T-cell (primary cell): ENCODE results near the gene GFRA1. TPM values are rescaled to one million over a fixed set of nuclear protein-coding genes. Genes with fewer than 3 reads are reported as not detected.

Experiments
- ATAC-seq, 4 experiments: fragments of 200-7000 bp in 3 of 4; fragments of 150-1000 bp in 1 of 4; cut with Tn5 transposase; replicated peaks in 1 of 4; 1 replicate in 3 of 4; 2 replicates in 1 of 4; pipeline ENCODE4 v1.10.0; 2021; ENCODE audit warnings: moderate library complexity in 3 of 4, mild to moderate bottlenecking in 2 of 4, moderate number of reproducible peaks in 1 of 4
- CTCF ChIA-PET, 2 donors: fragments of 300-600 bp; sonication (Branson Sonifier 250); formaldehyde crosslinking; loops; one replicate each; lab custom pipeline; 2022; ENCODE audit warnings: antibody characterized with exemption in 2 of 2; lab: Charles Lee
- POLR2A ChIA-PET, 2 donors: fragments of 300-600 bp; sonication (Branson Sonifier 250); formaldehyde crosslinking; loops; one replicate each; lab custom pipeline; 2022; ENCODE audit warnings: antibody characterized with exemption in 2 of 2; lab: Charles Lee
- DNase-seq, 35 experiments: peaks; one replicate each; pipeline versions ENCODE4 v3.0.0 to v3.0.0-alpha.2; 2013 to 2023
- H3K27ac ChIP-seq: one replicate; pipeline ENCODE4 v1.5.1; 2013; ENCODE audit warnings: low read length
- H3K27me3 ChIP-seq, 2 experiments: replicated peaks in 1 of 2; 1 replicate in 1 of 2; 2 replicates in 1 of 2; pipeline versions ENCODE4 v1.6.1 to v1.7.0; 2013; ENCODE audit warnings: low read length in 1 of 2, mixed read lengths in 1 of 2; ENCODE audit not compliant: control insufficient read depth in 2 of 2, insufficient read depth in 2 of 2; ENCODE audit errors: extremely low read depth in 1 of 2
- H3K36me3 ChIP-seq, 2 donors: 1 replicate in 1 of 2; 2 replicates in 1 of 2; pipeline versions ENCODE4 v1.6.1 to v1.7.0; 2013; ENCODE audit warnings: low read length in 1 of 2; ENCODE audit not compliant: control insufficient read depth in 2 of 2, insufficient read depth in 1 of 2; ENCODE audit errors: extremely low read depth in 1 of 2
- H3K4me1 ChIP-seq, 2 experiments: 1 replicate in 1 of 2; 2 replicates in 1 of 2; pipeline versions ENCODE4 v1.6.1 to v1.7.0; 2013; ENCODE audit warnings: low read length in 2 of 2, mixed read lengths in 1 of 2; ENCODE audit not compliant: insufficient read depth in 2 of 2, control insufficient read depth in 1 of 2; ENCODE audit errors: extremely low read depth in 1 of 2
- H3K4me3 ChIP-seq, 2 donors: 1 replicate in 1 of 2; 2 replicates in 1 of 2; pipeline versions ENCODE4 v1.5.1 to v1.7.0; 2013; ENCODE audit warnings: mild to moderate bottlenecking in 2 of 2, low read length in 1 of 2, moderate library complexity in 1 of 2; ENCODE audit not compliant: control insufficient read depth in 1 of 2; ENCODE audit errors: extremely low read depth in 1 of 2
- H3K9me3 ChIP-seq: 2 replicates; pipeline ENCODE4 v1.7.0; 2013
- H3K27ac Mint-ChIP-seq, 2 donors: one replicate each; pipeline ENCODE4 v1.8.0; 2020 to 2021; ENCODE audit warnings: mild to moderate bottlenecking in 2 of 2, mixed read lengths in 2 of 2
- H3K27me3 Mint-ChIP-seq, 2 donors: one replicate each; pipeline ENCODE4 v1.8.0; 2021 to 2022; ENCODE audit warnings: mixed read lengths in 2 of 2
- H3K36me3 Mint-ChIP-seq: one replicate; pipeline ENCODE4 v1.8.0; 2021; ENCODE audit warnings: mixed read lengths
- H3K4me1 Mint-ChIP-seq, 3 donors: one replicate each; pipeline ENCODE4 v1.8.0; 2020 to 2022; ENCODE audit warnings: mixed read lengths in 3 of 3, mild to moderate bottlenecking in 1 of 3
- H3K4me3 Mint-ChIP-seq, 3 donors: one replicate each; pipeline ENCODE4 v1.8.0; 2020 to 2022; ENCODE audit warnings: mild to moderate bottlenecking in 3 of 3, mixed read lengths in 3 of 3, moderate library complexity in 3 of 3
- H3K9me3 Mint-ChIP-seq, 3 donors: one replicate each; pipeline ENCODE4 v1.8.0; 2020 to 2022; ENCODE audit warnings: mixed read lengths in 3 of 3
- WGBS: methylation state at CpG from one replicate; pipeline ENCODE4 v1.1.5; 2013; ENCODE audit warnings: missing lambda C conversion rate; ENCODE audit not compliant: insufficient coverage; 5-methylcytosine and 5-hydroxymethylcytosine counted together
- total RNA-seq, 35 experiments: library from RNA in 6 of 35; stranded (reverse) in 6 of 35; fragments of 120-200 nt in 1 of 35; gene quantifications; one replicate each; pipeline versions ENCODE4 v1.2.1 to v1.2.4 and lab custom pipeline; 2013 to 2026

GFRA1 gene
- total RNA-seq, 5 donors from 2014 or later (not counting 1 experiment from before 2014, with no cell fraction given), result 0.03 to 0.25 (median 0.20) TPM; not detected in 2

GRCh38 chr10:116255886-116256751 lies 16.9 kb downstream of the GFRA1 start:
- DNase-seq (no peak), ATAC-seq (no peak)
- Mint-ChIP-seq H3K4me1 (no peaks in the 10 kb centered on the region), H3K9me3 (peaks cover 0 to 5% (median 3%) of the 10 kb centered on the region in 3 donors), H3K27me3 (peaks cover 4% of the 10 kb centered on the region in 2 donors), H3K27ac (no peak overlapping the region), H3K4me3 (no peak overlapping the region), H3K36me3 (no peaks in the 10 kb centered on the region)
- Histone ChIP-seq H3K36me3 (no peaks in the 10 kb centered on the region), H3K27me3 (peaks cover 0 to 3% of the 10 kb centered on the region in 2 experiments), H3K27ac (no peak overlapping the region), H3K4me1 (no peaks in the 10 kb centered on the region), H3K9me3 (no peaks in the 10 kb centered on the region), H3K4me3 (no peak overlapping the region)
- whole genome bisulfite sequencing, result 60% methylated on average over 4 of the region's 12 CpGs
- CTCF ChIA-PET, result no interaction called here
- POLR2A ChIA-PET, result no interaction called here

DNA sequence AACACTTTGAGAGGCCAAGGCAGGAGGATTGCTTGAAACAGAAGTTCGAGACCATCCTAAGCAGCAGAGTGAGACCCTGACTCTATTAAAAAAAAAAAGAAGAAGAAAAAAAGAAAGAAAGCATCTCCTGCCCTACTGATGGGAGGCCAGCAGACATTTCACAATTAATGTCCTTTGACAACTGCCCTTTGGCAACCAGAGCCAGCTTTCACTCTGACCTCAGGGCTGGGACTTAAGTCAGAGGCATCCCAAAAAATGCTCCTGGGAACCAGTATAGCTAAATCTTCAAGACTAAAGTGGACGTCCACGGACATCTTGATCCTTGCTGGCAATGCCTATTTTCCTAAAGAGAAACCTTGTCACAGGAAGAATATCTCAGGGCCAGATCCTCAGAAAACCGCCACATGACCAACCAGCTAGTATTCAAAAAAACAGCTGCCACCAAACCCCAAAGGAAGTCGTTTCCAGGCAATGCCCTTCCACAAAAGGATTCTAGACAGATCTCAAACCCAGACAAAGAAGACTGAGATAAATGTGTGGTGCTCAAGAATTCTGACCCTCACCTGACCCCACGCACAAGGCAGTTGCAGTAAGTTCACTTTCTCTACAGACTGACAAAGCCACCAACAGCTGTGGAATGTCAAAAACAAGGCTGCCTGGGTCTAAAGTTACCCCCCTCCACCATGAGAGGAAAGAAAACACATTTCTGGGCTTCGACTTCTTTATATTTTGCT lies 18.4 kb downstream of the GFRA1 start:
- CTCF ChIA-PET, result no interaction called here
- no peak overlapping the region for H3K27ac Mint-ChIP-seq
- no peak for ATAC-seq
- H3K4me1 ChIP-seq, result no peaks in the 10 kb centered on the region
- no peak overlapping the region for H3K27ac ChIP-seq
- no peaks in the 10 kb centered on the region for H3K4me1 Mint-ChIP-seq
- no peak overlapping the region for H3K4me3 Mint-ChIP-seq
- H3K27me3 Mint-ChIP-seq, result peaks cover 4 to 7% of the 10 kb centered on the region in 2 donors
- H3K9me3 Mint-ChIP-seq, result peaks cover 0 to 8% (median 3%) of the 10 kb centered on the region in 3 donors
- no peak overlapping the region for H3K4me3 ChIP-seq
- H3K9me3 ChIP-seq, result no peaks in the 10 kb centered on the region
- peaks cover 0 to 3% of the 10 kb centered on the region in 2 experiments for H3K27me3 ChIP-seq
- 82% methylated on average over 2 of the region's 7 CpGs for WGBS
- H3K36me3 ChIP-seq, result no peaks in the 10 kb centered on the region
- DNase-seq, result no peak
- POLR2A ChIA-PET, result no interaction called here
- H3K36me3 Mint-ChIP-seq, result no peaks in the 10 kb centered on the region

- ATAC-seq (no peak), DNase-seq (no peak)
- ChIA-PET POLR2A (no interaction called here), CTCF (no interaction called here)
- Mint-ChIP-seq H3K27ac (no peak overlapping the region), H3K36me3 (no peaks in the 10 kb centered on the region), H3K9me3 (peaks cover 0 to 9% (median 3%) of the 10 kb centered on the region in 3 donors), H3K4me3 (no peak overlapping the region), H3K27me3 (peaks cover 4 to 7% of the 10 kb centered on the region in 2 donors), H3K4me1 (no peaks in the 10 kb centered on the region)
- WGBS, result 86% methylated on average over 3 of the region's 4 CpGs
- H3K27me3 ChIP-seq, result peaks cover 0 to 3% of the 10 kb centered on the region in 2 experiments
- no peak overlapping the region for H3K4me3 ChIP-seq
- no peaks in the 10 kb centered on the region for H3K4me1 ChIP-seq
- no peaks in the 10 kb centered on the region for H3K36me3 ChIP-seq
- H3K9me3 ChIP-seq, result no peaks in the 10 kb centered on the region
- H3K27ac ChIP-seq, result no peak overlapping the region
Observed at GRCh38 chr10:116253716-116254115, 19.3 kb downstream of the GFRA1 start.

DNA sequence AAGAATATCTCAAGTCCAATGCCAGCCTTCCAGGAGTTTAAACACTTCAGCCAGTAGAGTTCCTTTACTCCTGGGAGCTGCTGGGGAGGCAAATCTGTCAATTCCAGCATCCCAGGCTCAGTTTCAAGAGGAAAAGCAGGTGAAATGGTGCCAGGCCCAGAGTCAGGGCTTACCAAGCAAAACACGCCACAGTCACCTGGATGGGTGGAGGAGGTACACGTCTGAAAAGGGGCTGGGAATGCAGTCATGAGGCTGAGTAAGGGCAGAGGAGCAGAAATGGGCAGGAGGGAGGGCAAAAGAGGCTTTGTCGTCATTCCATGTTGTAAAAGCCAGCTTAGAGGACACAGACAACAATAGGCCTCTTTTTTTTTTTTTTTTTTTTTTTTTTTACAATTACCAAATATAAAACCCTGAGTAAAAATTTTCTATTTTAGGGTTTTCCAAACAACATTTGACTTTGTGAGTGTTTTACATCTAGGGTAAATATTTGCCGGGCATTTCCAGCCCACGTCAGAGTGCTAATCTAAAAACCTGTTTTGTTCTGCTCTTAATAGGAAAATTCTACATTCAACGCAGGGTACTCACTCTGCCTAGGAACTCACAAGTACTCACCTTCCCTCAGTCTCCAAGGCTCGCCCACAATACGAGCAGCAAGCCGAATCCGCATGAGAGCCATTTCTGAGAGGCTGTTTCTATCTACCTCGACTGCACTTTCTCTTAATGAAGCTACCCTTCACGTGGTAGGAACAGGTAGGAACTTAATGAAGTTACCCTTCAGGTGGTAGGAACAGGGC lies 21.2 kb downstream of the GFRA1 start:
- H3K9me3 Mint-ChIP-seq, result peaks cover 0 to 5% (median 0%) of the 10 kb centered on the region in 3 donors
- DNase-seq (no peak), ATAC-seq (no peak)
- Histone ChIP-seq H3K27ac (no peak overlapping the region), H3K9me3 (no peaks in the 10 kb centered on the region), H3K4me1 (no peaks in the 10 kb centered on the region), H3K36me3 (no peaks in the 10 kb centered on the region), H3K4me3 (no peak overlapping the region), H3K27me3 (peaks cover 0 to 3% of the 10 kb centered on the region in 2 experiments)
- 78% methylated on average over 7 of the region's 12 CpGs for WGBS
- H3K36me3 Mint-ChIP-seq, result no peaks in the 10 kb centered on the region
- POLR2A ChIA-PET, result no interaction called here
- no peak overlapping the region for H3K4me3 Mint-ChIP-seq
- peaks cover 0 to 3% of the 10 kb centered on the region in 2 donors for H3K27me3 Mint-ChIP-seq
- no peaks in the 10 kb centered on the region for H3K4me1 Mint-ChIP-seq
- CTCF ChIA-PET, result no interaction called here
- H3K27ac Mint-ChIP-seq, result no peak overlapping the region

DNA sequence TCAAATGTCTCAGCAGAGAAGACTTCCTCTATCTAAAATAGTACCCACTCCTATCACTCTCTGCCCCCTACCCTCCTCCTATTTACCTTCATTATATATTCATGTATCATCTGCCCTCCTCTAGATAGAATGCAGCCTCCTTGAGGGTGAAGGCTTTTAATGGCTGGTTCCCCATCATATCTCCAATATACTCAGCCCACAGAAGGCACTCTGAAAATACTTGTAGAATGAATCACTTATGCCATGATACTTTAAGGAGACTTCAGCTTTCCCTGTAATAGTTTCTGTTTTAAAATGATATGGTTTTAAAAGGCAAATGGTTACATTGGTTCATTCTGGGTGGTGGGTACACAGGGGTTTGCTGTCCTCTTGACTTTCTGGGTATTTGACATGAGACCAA lies 25.3 kb downstream of the GFRA1 start:
- Mint-ChIP-seq H3K36me3 (no peaks in the 10 kb centered on the region), H3K27me3 (peaks cover 0 to 3% of the 10 kb centered on the region in 2 donors), H3K9me3 (peaks cover 0 to 8% (median 0%) of the 10 kb centered on the region in 3 donors), H3K4me3 (no peak overlapping the region), H3K27ac (no peak overlapping the region), H3K4me1 (no peaks in the 10 kb centered on the region)
- no peak overlapping the region for H3K27ac ChIP-seq
- no peaks in the 10 kb centered on the region for H3K9me3 ChIP-seq
- no peaks in the 10 kb centered on the region for H3K36me3 ChIP-seq
- H3K4me1 ChIP-seq, result no peaks in the 10 kb centered on the region
- ATAC-seq, result peak in 1 of 4 experiments; percentile 14
- ChIA-PET CTCF (no interaction called here), POLR2A (no interaction called here)
- DNase-seq, result no peak
- no peaks in the 10 kb centered on the region for H3K27me3 ChIP-seq
- H3K4me3 ChIP-seq, result no peak overlapping the region

GRCh38 chr10:116246263-116246662 lies 26.7 kb downstream of the GFRA1 start:
- DNase-seq, result no peak
- Mint-ChIP-seq H3K36me3 (no peaks in the 10 kb centered on the region), H3K27ac (no peak overlapping the region), H3K27me3 (peaks cover 0 to 3% of the 10 kb centered on the region in 2 donors), H3K9me3 (peaks cover 0 to 8% (median 0%) of the 10 kb centered on the region in 3 donors), H3K4me1 (no peaks in the 10 kb centered on the region), H3K4me3 (no peak overlapping the region)
- ATAC-seq, result no peak
- H3K4me1 ChIP-seq, result no peaks in the 10 kb centered on the region
- no peaks in the 10 kb centered on the region for H3K27me3 ChIP-seq
- no peaks in the 10 kb centered on the region for H3K36me3 ChIP-seq
- POLR2A ChIA-PET, result no interaction called here
- no peaks in the 10 kb centered on the region for H3K9me3 ChIP-seq
- CTCF ChIA-PET, result no interaction called here
- no peak overlapping the region for H3K27ac ChIP-seq
- no CpG with 5 or more reads among the region's 9 CpGs for WGBS
- no peak overlapping the region for H3K4me3 ChIP-seq
